ENCODE data around the gene DISP3.

The DISP3 gene

DNA sequence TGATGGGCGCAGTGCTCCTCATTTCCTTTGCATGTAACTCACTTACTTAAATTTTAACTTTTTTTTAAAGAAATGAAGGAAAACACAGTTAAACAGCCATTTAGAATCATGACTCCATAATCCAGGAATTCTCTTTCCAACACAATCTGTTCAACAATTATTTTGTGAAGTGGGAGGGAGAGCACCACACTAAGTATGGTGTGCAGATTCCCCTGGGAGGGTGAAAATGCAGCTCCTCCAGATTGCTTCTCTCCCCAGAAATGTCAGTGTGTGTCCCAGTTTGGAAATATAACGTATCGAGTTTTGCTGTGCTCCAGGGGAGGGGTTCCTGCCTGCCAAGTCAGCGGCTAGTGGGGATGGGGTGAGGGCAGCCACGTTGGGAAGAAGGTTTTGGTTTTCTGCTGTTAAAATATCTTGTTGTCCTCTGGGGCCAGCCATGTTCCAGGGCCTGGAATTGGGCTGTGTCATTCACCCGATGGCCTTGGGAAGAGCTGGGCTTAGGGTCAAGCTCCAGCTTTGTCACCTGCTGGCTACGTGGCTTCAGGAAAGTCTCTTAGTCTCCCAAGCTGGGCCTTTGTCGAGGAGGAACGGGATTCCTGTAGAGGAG is 17.3 kb upstream of the DISP3 start:
- no peak for DNase-seq (ENCODE audit: extremely low read depth, insufficient read length)
- Histone ChIP-seq H3K36me3 (ENCODE audit: control insufficient read depth, insufficient read depth, low read length) (no peaks in the 10 kb centered on the region), H3K27me3 (replicated peaks; ENCODE audit: control insufficient read depth, insufficient read depth, low read length) (peaks cover 4% of the 10 kb centered on the region; the same call in 1 of the 2 replicates), H3K4me3 (replicated peaks; ENCODE audit: low read depth, low read length) (no peak overlapping the region)
- TF ChIP-seq, protein P1, sequence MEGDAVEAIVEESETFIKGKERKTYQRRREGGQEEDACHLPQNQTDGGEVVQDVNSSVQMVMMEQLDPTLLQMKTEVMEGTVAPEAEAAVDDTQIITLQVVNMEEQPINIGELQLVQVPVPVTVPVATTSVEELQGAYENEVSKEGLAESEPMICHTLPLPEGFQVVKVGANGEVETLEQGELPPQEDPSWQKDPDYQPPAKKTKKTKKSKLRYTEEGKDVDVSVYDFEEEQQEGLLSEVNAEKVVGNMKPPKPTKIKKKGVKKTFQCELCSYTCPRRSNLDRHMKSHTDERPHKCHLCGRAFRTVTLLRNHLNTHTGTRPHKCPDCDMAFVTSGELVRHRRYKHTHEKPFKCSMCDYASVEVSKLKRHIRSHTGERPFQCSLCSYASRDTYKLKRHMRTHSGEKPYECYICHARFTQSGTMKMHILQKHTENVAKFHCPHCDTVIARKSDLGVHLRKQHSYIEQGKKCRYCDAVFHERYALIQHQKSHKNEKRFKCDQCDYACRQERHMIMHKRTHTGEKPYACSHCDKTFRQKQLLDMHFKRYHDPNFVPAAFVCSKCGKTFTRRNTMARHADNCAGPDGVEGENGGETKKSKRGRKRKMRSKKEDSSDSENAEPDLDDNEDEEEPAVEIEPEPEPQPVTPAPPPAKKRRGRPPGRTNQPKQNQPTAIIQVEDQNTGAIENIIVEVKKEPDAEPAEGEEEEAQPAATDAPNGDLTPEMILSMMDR (IDR thresholded peaks at IDR 0.05; ENCODE audit: insufficient read depth, low read length, poor library complexity, severe bottlenecking) = no peak

DNA sequence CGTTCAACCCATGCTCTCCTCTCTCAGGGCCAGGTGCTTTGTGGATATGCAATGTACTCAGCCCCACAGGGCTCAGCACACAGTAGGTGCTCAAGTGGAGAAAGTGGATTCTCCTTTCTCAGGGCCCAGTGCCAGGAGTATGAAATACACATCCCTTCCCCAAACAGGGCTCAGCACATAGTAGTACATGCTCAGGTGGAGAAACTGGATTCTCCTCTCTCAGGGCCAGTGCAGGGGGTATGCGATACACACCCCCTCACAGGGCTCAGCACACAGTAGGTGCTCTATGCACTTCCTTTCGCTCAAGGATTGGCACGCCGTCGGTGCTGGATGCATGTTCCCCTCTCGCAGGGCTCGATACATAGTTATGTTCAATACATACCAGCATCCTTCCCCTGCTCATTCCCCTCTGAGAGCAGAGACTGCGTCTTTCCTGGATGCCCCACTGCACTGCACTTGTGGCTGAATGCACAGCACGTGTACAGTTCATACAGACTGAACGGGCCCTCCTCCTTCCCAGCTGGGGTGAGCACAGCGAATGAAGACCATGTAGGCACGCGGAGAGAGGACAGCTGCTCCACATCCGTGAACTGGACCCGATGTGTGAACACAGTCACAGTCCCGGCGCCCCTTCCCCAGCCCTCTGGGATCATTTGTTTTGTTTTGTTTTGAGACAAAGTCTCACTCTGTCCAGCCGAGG is 16.6 kb upstream of the DISP3 start:
- no peak overlapping the region for H3K4me3 ChIP-seq (replicated peaks; ENCODE audit: low read depth, low read length)

DNA sequence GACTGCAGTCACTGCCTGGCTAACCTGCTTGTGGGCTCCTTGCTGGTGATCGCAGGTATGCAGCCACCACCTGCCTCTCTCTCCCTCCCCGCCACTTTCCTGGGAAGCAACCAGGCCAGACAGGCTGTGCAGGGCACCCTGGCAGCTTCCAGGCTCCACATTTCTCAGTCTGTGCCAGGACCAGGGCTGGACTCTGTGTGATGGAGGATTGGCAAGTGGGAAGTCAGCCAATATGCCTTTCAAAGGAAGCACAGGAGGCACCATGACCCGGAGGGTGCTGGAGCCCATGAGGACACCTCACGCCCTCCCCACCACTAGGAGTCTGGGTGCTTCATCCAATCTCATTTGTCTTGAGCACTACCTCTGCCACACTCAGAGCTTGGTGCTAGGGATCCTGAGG is 15.8 kb upstream of the DISP3 start:
- DNase-seq (ENCODE audit: extremely low read depth, insufficient read length) = no peak
- H3K4me3 ChIP-seq (replicated peaks; ENCODE audit: low read depth, low read length) = no peak overlapping the region
- TF ChIP-seq, protein P1 (IDR thresholded peaks at IDR 0.05; ENCODE audit: insufficient read depth, low read length, poor library complexity, severe bottlenecking) = no peak
- H3K27me3 ChIP-seq (replicated peaks; ENCODE audit: control insufficient read depth, insufficient read depth, low read length) = 0 out of 2 replicates have a peak, but pooled peaks cover 2% of the 10 kb centered on the region
- no peaks in the 10 kb centered on the region for H3K36me3 ChIP-seq (ENCODE audit: control insufficient read depth, insufficient read depth, low read length)

More for the DNA sequence above, 16.6 kb upstream of the DISP3 start:
- TF ChIP-seq, protein P1 (IDR thresholded peaks at IDR 0.05; ENCODE audit: insufficient read depth, low read length, poor library complexity, severe bottlenecking) = no peak
- no peak for DNase-seq (ENCODE audit: extremely low read depth, insufficient read length)
- H3K27me3 ChIP-seq (replicated peaks; ENCODE audit: control insufficient read depth, insufficient read depth, low read length) = 0 out of 2 replicates have a peak, but pooled peaks cover 2% of the 10 kb centered on the region
- H3K36me3 ChIP-seq (ENCODE audit: control insufficient read depth, insufficient read depth, low read length) = no peaks in the 10 kb centered on the region

DNA sequence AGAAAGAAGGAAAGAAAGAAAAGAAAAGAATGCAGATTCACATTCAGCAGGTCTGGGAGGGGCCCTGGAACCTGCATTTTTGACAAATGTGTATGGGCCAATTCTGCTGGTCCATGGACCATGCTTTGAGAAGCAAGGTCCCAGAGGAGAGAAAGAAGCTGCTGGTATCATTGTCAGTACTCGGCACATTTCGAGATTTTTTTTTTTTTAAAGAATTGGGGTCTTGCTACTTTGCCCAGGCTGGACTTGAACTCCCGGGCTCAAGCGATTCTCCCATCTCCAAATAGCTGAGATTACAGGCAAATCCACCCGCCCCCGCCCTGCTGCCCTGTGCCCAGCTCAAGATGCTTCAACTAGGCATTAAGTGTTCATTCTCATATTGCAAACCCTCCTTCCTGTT is 13.6 kb upstream of the DISP3 start:
- no peak for DNase-seq (ENCODE audit: extremely low read depth, insufficient read length)
- Histone ChIP-seq H3K27me3 (replicated peaks; ENCODE audit: control insufficient read depth, insufficient read depth, low read length) (0 out of 2 replicates have a peak, but pooled peaks cover 2% of the 10 kb centered on the region), H3K4me3 (replicated peaks; ENCODE audit: low read depth, low read length) (no peak overlapping the region), H3K36me3 (ENCODE audit: control insufficient read depth, insufficient read depth, low read length) (no peaks in the 10 kb centered on the region)
- TF ChIP-seq, protein P1 (IDR thresholded peaks at IDR 0.05; ENCODE audit: insufficient read depth, low read length, poor library complexity, severe bottlenecking) = no peak

DNA sequence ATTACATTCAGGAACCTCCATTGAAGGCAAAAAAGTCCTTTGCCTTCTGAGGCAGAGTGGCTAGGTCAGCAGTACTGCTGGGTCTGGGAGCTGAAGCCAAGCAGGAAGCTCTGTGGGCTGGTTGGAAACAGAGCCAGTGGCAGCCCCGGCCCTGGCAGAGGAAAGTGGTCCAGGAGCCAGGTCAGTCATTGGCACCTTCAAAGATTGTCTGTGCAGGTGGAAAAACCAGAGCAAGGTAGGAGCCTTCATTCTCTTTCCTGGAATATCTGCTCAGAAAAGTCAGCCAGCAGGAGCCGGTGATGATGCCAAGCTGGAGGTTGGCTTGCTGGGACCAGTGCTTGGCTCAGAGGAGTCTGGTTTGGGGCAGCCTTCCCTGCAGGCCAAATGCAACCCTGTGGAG is 12.5 kb upstream of the DISP3 start:
- TF ChIP-seq, protein P1 (IDR thresholded peaks at IDR 0.05; ENCODE audit: insufficient read depth, low read length, poor library complexity, severe bottlenecking) = no peak
- Histone ChIP-seq H3K27me3 (replicated peaks; ENCODE audit: control insufficient read depth, insufficient read depth, low read length) (0 out of 2 replicates have a peak, but pooled peaks cover 2% of the 10 kb centered on the region), H3K4me3 (replicated peaks; ENCODE audit: low read depth, low read length) (no peak overlapping the region), H3K36me3 (ENCODE audit: control insufficient read depth, insufficient read depth, low read length) (no peaks in the 10 kb centered on the region)
- DNase-seq (ENCODE audit: extremely low read depth, insufficient read length) = no peak
